ENCODE results near the gene MAST4.
"Not testable (repeated sequence)": the region's sequence is repeated elsewhere in the genome, so short reads cannot be mapped to it uniquely, and the experiment has no call there.

Gene MAST4

GRCh38 chr5:67102708-67103107 is 506.5 kb downstream of the MAST4 start:
- DNase-seq (ENCODE audit: low read depth in 2 of 3, low spot score in 2 of 3): no peak

- DNase-seq (ENCODE audit: low read depth in 2 of 3, low spot score in 2 of 3): no peak
These were observed 508.7 kb downstream of the MAST4 start for GRCh38 chr5:67104859-67105258.

GRCh38 chr5:67105270-67105669 is 509.1 kb downstream of the MAST4 start:
- no peak for DNase-seq (ENCODE audit: low read depth in 2 of 3, low spot score in 2 of 3)

- DNase-seq (ENCODE audit: low read depth in 2 of 3, low spot score in 2 of 3): no peak
These were observed 510.6 kb downstream of the MAST4 start for GRCh38 chr5:67106626-67107342.

- no peak for DNase-seq (ENCODE audit: low read depth in 2 of 3, low spot score in 2 of 3)
These were observed 515.6 kb downstream of the MAST4 start for GRCh38 chr5:67111779-67112178.

- no peak for DNase-seq (ENCODE audit: low read depth in 2 of 3, low spot score in 2 of 3)
These were observed 519.1 kb downstream of the MAST4 start for GRCh38 chr5:67115246-67115645.

GRCh38 chr5:67115817-67116216 is 519.6 kb downstream of the MAST4 start:
- no peak for DNase-seq (ENCODE audit: low read depth in 2 of 3, low spot score in 2 of 3)

- DNase-seq (ENCODE audit: low read depth in 2 of 3, low spot score in 2 of 3): no peak
These were observed 521.9 kb downstream of the MAST4 start for GRCh38 chr5:67118050-67118620.

GRCh38 chr5:67119010-67119409 is 522.8 kb downstream of the MAST4 start:
- DNase-seq (ENCODE audit: low read depth in 2 of 3, low spot score in 2 of 3): no peak

GRCh38 chr5:67120032-67120431 is 523.8 kb downstream of the MAST4 start:
- DNase-seq (ENCODE audit: low read depth in 2 of 3, low spot score in 2 of 3): no peak

- no peak for DNase-seq (ENCODE audit: low read depth in 2 of 3, low spot score in 2 of 3)
These were observed 527.6 kb downstream of the MAST4 start for GRCh38 chr5:67123819-67124218.

GRCh38 chr5:67124556-67124955 is 528.4 kb downstream of the MAST4 start:
- no peak for DNase-seq (ENCODE audit: low read depth in 2 of 3, low spot score in 2 of 3)

GRCh38 chr5:67127347-67127895 is 531.2 kb downstream of the MAST4 start:
- DNase-seq (ENCODE audit: low read depth in 2 of 3, low spot score in 2 of 3): not testable (repeated sequence)

GRCh38 chr5:67129768-67130167 is 533.6 kb downstream of the MAST4 start:
- DNase-seq (ENCODE audit: low read depth in 2 of 3, low spot score in 2 of 3): no peak

- DNase-seq (ENCODE audit: low read depth in 2 of 3, low spot score in 2 of 3): no peak
These were observed 537.0 kb downstream of the MAST4 start for GRCh38 chr5:67133217-67133616.

GRCh38 chr5:67133776-67134175 is 537.6 kb downstream of the MAST4 start:
- DNase-seq (ENCODE audit: low read depth in 2 of 3, low spot score in 2 of 3): no peak

GRCh38 chr5:67135381-67135984 is 539.3 kb downstream of the MAST4 start:
- no peak for DNase-seq (ENCODE audit: low read depth in 2 of 3, low spot score in 2 of 3)

- no peak for DNase-seq (ENCODE audit: low read depth in 2 of 3, low spot score in 2 of 3)
These were observed 542.8 kb downstream of the MAST4 start for GRCh38 chr5:67139030-67139429.

- DNase-seq (ENCODE audit: low read depth in 2 of 3, low spot score in 2 of 3): no peak
These were observed 544.2 kb downstream of the MAST4 start for GRCh38 chr5:67140413-67140812.

- no peak for DNase-seq (ENCODE audit: low read depth in 2 of 3, low spot score in 2 of 3)
These were observed 545.5 kb downstream of the MAST4 start for GRCh38 chr5:67141644-67142043.

GRCh38 chr5:67142816-67143215 is 546.6 kb downstream of the MAST4 start:
- DNase-seq (ENCODE audit: low read depth in 2 of 3, low spot score in 2 of 3): no peak

GRCh38 chr5:67143549-67143948 is 547.4 kb downstream of the MAST4 start:
- no peak for DNase-seq (ENCODE audit: low read depth in 2 of 3, low spot score in 2 of 3)
